HepG2 (cell line): Measurements from ENCODE around the gene ESPNL. TPM values are rescaled to one million over a fixed set of nuclear protein-coding genes. Genes with fewer than 3 reads are reported as not detected.

Source experiments
- ATAC-seq: fragments of 200-7000 bp; cut with Tn5 transposase; 3 replicates; pipeline ENCODE4 v1.9.1; 2020; ENCODE audit warnings: mild to moderate bottlenecking, moderate library complexity
- BruUV-seq: library from RNA; stranded (reverse); fragments of 400-500 nt; replicated peaks from 2 replicates; lab custom pipeline; 2021; lab: Mats Ljungman, UMichigan
- CTCF ChIA-PET: fragments of 300-600 bp; formaldehyde crosslinking; extraction: SDS; loops from one replicate; lab custom pipeline; 2021; ENCODE audit warnings: low total read pairs, inconsistent platforms, low intra/inter-chr PET ratio; lab: Yijun Ruan, JAX
- POLR2A ChIA-PET: fragments of 350-600 bp; sonication (Branson Sonifier 250); formaldehyde crosslinking; loops from one replicate; lab custom pipeline; 2020; ENCODE audit warnings: antibody characterized with exemption, inconsistent platforms; lab: Yijun Ruan, JAX
- DNase-seq: peaks from one replicate; pipeline ENCODE4 v3.0.0-alpha.2; 2015; ENCODE audit warnings: low spot score
- FAIRE-seq: peaks from 3 replicates; lab custom pipeline; 2011; peaks lifted over from hg19 to GRCh38; lab: Jason Lieb, UNC
- H2AFZ ChIP-seq: one replicate; pipeline ENCODE4 v1.6.1; 2011; ENCODE audit warnings: low read length, inconsistent platforms
- H3K27ac ChIP-seq: fragments of 300-600 bp; 3 replicates; pipeline ENCODE4 v1.8.0; 2011; ENCODE audit warnings: mixed run types, mild to moderate bottlenecking, mixed read lengths, low read length, inconsistent platforms; ENCODE audit not compliant: insufficient read depth; ENCODE audit errors: extremely low read length
- H3K27me3 ChIP-seq, 2 experiments: fragments of 200-600 bp in 1 of 2; 2 replicates in 1 of 2; 3 replicates in 1 of 2; pipeline versions ENCODE4 v1.6.0 to v1.8.0; 2011; ENCODE audit warnings: low read length in 2 of 2, mild to moderate bottlenecking in 2 of 2, moderate library complexity in 2 of 2, inconsistent platforms in 1 of 2; ENCODE audit not compliant: insufficient read depth in 2 of 2, control insufficient read depth in 1 of 2
- H3K36me3 ChIP-seq, 2 experiments: fragments of 200-600 bp in 1 of 2; replicated peaks in 1 of 2; 2 replicates in 1 of 2; 3 replicates in 1 of 2; pipeline versions ENCODE4 v1.5.1 to v1.8.0; 2011; ENCODE audit warnings: low read length in 2 of 2, inconsistent platforms in 1 of 2; ENCODE audit not compliant: insufficient read depth in 2 of 2, control insufficient read depth in 1 of 2
- H3K4me1 ChIP-seq: 2 replicates; pipeline ENCODE4 v1.5.1; 2012; ENCODE audit warnings: low read length, inconsistent platforms; ENCODE audit not compliant: insufficient read depth
- H3K4me2 ChIP-seq: 2 replicates; pipeline ENCODE4 v1.6.0; 2011; ENCODE audit warnings: low read depth, low read length, inconsistent platforms
- H3K4me3 ChIP-seq, 3 experiments: fragments of 200-600 bp in 1 of 3; sonication (generic), shearing (Covaris generic) in 1 of 3; replicated peaks in 1 of 3; 2 replicates each; pipeline ENCODE4 v1.5.1; 2011 to 2016; ENCODE audit warnings: low read length in 3 of 3, inconsistent platforms in 2 of 3, low read depth in 2 of 3, mild to moderate bottlenecking in 2 of 3, control low read depth in 1 of 3, mixed read lengths in 1 of 3; ENCODE audit not compliant: insufficient read depth in 1 of 3
- H3K79me2 ChIP-seq: one replicate; pipeline ENCODE4 v1.6.1; 2011; ENCODE audit warnings: low read length, inconsistent platforms; ENCODE audit not compliant: insufficient read depth
- H3K9ac ChIP-seq: 2 replicates; pipeline ENCODE4 v1.6.0; 2011; ENCODE audit warnings: mild to moderate bottlenecking, low read depth, low read length, inconsistent platforms; ENCODE audit not compliant: insufficient read depth
- H3K9me3 ChIP-seq: 2 replicates; pipeline ENCODE4 v1.5.1; 2012; ENCODE audit warnings: mild to moderate bottlenecking, low read length
- H4K20me1 ChIP-seq: 2 replicates; pipeline ENCODE4 v1.6.0; 2011; ENCODE audit warnings: inconsistent platforms, mild to moderate bottlenecking, low read length, moderate library complexity; ENCODE audit not compliant: insufficient read depth
- PCBP2 ChIP-seq: fragments of 200-400 bp; formaldehyde crosslinking; optimal IDR thresholded peaks from 2 replicates; pipeline ENCODE3; 2018; ENCODE audit warnings: low read length, low read depth; ENCODE audit not compliant: poor library complexity, severe bottlenecking
- RAD51 ChIP-seq: fragments of 450-650 bp; IDR thresholded peaks from 2 replicates; pipeline ENCODE4 v1.6.1; 2016; ENCODE audit warnings: borderline replicate concordance
- RERE ChIP-seq: IDR thresholded peaks from 2 replicates; pipeline ENCODE4 v1.6.1; 2016; ENCODE audit warnings: low read depth, missing genetic modification reagents, missing compliant biosample characterization
- SMAD9 ChIP-seq: sonication (generic); formaldehyde crosslinking; IDR thresholded peaks from 2 replicates; pipeline ENCODE4 v1.5.1; 2020; ENCODE audit warnings: mild to moderate bottlenecking, missing genetic modification reagents
- UBTF ChIP-seq: sonication (generic); formaldehyde crosslinking; IDR thresholded peaks from 2 replicates; pipeline ENCODE4 v1.4.0; 2020; ENCODE audit warnings: mild to moderate bottlenecking, missing genetic modification reagents
- ZFX ChIP-seq: sonication (generic); formaldehyde crosslinking; IDR thresholded peaks from 2 replicates; pipeline ENCODE4 v1.4.0; 2020; ENCODE audit warnings: mild to moderate bottlenecking, low read depth, missing genetic modification reagents, moderate library complexity
- ZNF331 ChIP-seq: sonication (generic); formaldehyde crosslinking; IDR thresholded peaks from 2 replicates; pipeline ENCODE4 v1.4.0; 2020; ENCODE audit warnings: missing genetic modification reagents
- ZNF687 ChIP-seq: sonication (generic); formaldehyde crosslinking; IDR thresholded peaks from 2 replicates; pipeline ENCODE4 v1.5.1; 2020; ENCODE audit warnings: mild to moderate bottlenecking, missing genetic modification reagents, moderate library complexity
- WGBS: methylation state at CpG from one replicate; pipeline ENCODE4 v1.1.6; 2017; ENCODE audit warnings: low lambda C conversion rate; 5-methylcytosine and 5-hydroxymethylcytosine counted together
- in situ Hi-C: cut with HindIII; loops from 2 replicates; pipeline ENCODE4 v1.10.0; 2017; ENCODE audit warnings: low pct_unique_long_range_greater_than_20kb; ENCODE audit not compliant: extremely low pct_ligation_motif_present
- intact Hi-C: fragments of 100-400 bp; cut with micrococcal nuclease; formaldehyde crosslinking; loops from one replicate; pipeline ENCODE4 v1.10.0; 2022; ENCODE audit not compliant: unreplicated experiment
- polyA plus RNA-seq, 8 experiments: library from polyadenylated mRNA; depleted of rRNA in 3 of 8; stranded (reverse) in 7 of 8; unstranded in 1 of 8; fragments of >200 nt; fragmentation: Illumina TruSeq in 4 of 8; extraction: Trizol in 4 of 8; gene quantifications; 2 replicates each; pipeline versions ENCODE4 v1.2.1 to v1.2.3, GENCODE V29; 2011 to 2016; ENCODE audit warnings: low read depth in 4 of 8, missing spikeins in 1 of 8, mixed read lengths in 1 of 8; ENCODE audit not compliant: insufficient read depth in 1 of 8
- total RNA-seq, 5 experiments: library from RNA; depleted of rRNA; stranded (reverse); fragments of >200 nt; fragmentation: Illumina TruSeq; extraction: Trizol; gene quantifications; 2 replicates each; pipeline ENCODE4 v1.2.3, GENCODE V29; 2016; ENCODE audit warnings: low read depth in 1 of 5
- TF ChIP-seq, protein P1 (sequence below): sonication (generic); formaldehyde crosslinking; IDR thresholded peaks from 2 replicates; pipeline ENCODE4 v1.5.0; 2020; ENCODE audit warnings: missing genetic modification reagents

Gene ESPNL
- total and polyA plus RNA-seq, 2 of the 13 experiments (the other 11 are each of a cell fraction or from before 2014, with no cell fraction given) = 0.45 to 0.80 TPM

GRCh38 chr2:238117199-238118154, 17.3 kb downstream of the ESPNL start:
- Histone ChIP-seq H2AFZ (no peak overlapping the region), H3K27ac (no peak overlapping the region), H3K9me3 (no peaks in the 10 kb centered on the region), H3K79me2 (no peaks in the 10 kb centered on the region), H3K4me1 (0 out of 2 replicates have a peak, but pooled peaks cover 11% of the 10 kb centered on the region), H3K9ac (no peak overlapping the region), H4K20me1 (no peaks in the 10 kb centered on the region), H3K27me3 (peaks cover 0 to 49% of the 10 kb centered on the region in 2 experiments; a peak in 3 of 5 replicates), H3K36me3 (no peaks in the 10 kb centered on the region), H3K4me3 (no peak overlapping the region), H3K4me2 (no peak overlapping the region)
- ChIA-PET CTCF (no interaction called here), POLR2A (no interaction called here)
- intact Hi-C loops (no loop called here), in situ Hi-C loops (no loop called here)
- ATAC-seq (peak; percentile 33), DNase-seq (no peak), FAIRE-seq (no peak)
- no TSS peak for BruUV-seq
- 21% methylated on average over 8 of the region's 11 CpGs for WGBS
- TF ChIP-seq SMAD9 (CRISPR knock-in tag) = no peak
- TF ChIP-seq RAD51 = 0 out of 2 replicates have a peak, but pooled peaks have one; percentile 4
- no peak for TF ChIP-seq ZNF331 (CRISPR knock-in tag)
- TF ChIP-seq RERE (CRISPR knock-in tag) = no peak
- TF ChIP-seq ZFX (CRISPR knock-in tag) = peak; percentile 20; the same call in 1 of the 2 replicates
- 0 out of 2 replicates have a peak, but pooled peaks have one; percentile 11 for TF ChIP-seq ZNF687 (CRISPR knock-in tag)
- TF ChIP-seq PCBP2 = peak; percentile 67
- TF ChIP-seq, protein P1, sequence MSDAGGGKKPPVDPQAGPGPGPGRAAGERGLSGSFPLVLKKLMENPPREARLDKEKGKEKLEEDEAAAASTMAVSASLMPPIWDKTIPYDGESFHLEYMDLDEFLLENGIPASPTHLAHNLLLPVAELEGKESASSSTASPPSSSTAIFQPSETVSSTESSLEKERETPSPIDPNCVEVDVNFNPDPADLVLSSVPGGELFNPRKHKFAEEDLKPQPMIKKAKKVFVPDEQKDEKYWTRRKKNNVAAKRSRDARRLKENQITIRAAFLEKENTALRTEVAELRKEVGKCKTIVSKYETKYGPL = no peak
- TF ChIP-seq UBTF (CRISPR knock-in tag) = peak; percentile 27; the same call in 1 of the 2 replicates
